ENCODE results near the gene RPLP2.

The RPLP2 gene

DNA sequence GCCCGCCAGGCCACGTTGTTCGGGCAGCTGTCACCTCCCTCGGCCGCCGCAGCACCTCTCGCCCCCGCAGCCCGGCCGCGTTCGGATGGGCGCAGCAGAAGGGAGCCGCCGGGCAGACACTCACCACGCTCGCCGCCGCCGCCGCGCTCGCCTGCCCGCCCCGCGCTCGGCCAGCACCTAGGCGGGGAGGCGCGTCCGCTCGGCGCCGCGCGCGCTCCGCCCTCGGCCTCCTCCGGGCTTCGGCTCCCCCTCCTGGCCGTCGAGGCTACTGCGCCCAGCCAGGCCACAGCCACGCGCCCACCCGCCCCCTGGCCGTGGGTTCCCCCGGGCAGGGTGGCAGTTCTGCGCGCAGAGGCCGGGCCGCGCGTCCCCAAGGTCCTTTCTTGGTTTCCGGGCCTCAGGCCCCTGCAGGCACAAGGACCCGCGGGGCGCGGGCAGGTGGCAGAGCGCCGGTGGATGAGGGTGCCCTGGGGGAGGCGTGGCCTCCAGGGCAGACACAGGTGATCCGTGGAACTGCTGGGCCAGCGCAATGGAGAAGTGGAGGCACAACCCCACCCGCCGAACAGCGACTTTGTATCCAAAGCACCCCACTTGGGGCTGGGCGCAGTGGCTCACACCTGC lies 11.6 kb upstream of the RPLP2 start, which contains the start of gene SLC25A22:
SLC25A22 (minus strand) TSS at position 189 of the 621 bp plus-strand sequence. CDS start 3,275 bp downstream, outside the sequence.
- no peak for TF ChIP-seq ZNF274 (IDR thresholded peaks at IDR 0.05; ENCODE audit: low read depth, low read length)
- TF ChIP-seq SUZ12 (IDR thresholded peaks at IDR 0.05; ENCODE audit: extremely low read depth, insufficient read depth, insufficient read length), result no peak
- no peak for TF ChIP-seq YY1 (IDR thresholded peaks at IDR 0.05; ENCODE audit: insufficient read depth, insufficient read length)
- peaks cover 61% of the 10 kb centered on the region for H3K36me3 ChIP-seq (ENCODE audit: insufficient read depth, insufficient read length, low read length)
- H3K9me3 ChIP-seq (ENCODE audit: insufficient read depth, low read length), result no peaks in the 10 kb centered on the region
- H3K4me3 ChIP-seq (ENCODE audit: insufficient read length, low read depth), result peak within 1 kb of the TSS; percentile 94
- peak within 1 kb of the TSS; percentile 88 for H3K9ac ChIP-seq (ENCODE audit: insufficient read length, low read depth)
- peaks cover 40% of the 10 kb centered on the region for H3K4me1 ChIP-seq (ENCODE audit: insufficient read depth, insufficient read length)
- no peaks in the 10 kb centered on the region for H3K27me3 ChIP-seq (ENCODE audit: insufficient read depth, insufficient read length)
- no peak for DNase-seq (ENCODE audit: low read depth, low spot score)

DNA sequence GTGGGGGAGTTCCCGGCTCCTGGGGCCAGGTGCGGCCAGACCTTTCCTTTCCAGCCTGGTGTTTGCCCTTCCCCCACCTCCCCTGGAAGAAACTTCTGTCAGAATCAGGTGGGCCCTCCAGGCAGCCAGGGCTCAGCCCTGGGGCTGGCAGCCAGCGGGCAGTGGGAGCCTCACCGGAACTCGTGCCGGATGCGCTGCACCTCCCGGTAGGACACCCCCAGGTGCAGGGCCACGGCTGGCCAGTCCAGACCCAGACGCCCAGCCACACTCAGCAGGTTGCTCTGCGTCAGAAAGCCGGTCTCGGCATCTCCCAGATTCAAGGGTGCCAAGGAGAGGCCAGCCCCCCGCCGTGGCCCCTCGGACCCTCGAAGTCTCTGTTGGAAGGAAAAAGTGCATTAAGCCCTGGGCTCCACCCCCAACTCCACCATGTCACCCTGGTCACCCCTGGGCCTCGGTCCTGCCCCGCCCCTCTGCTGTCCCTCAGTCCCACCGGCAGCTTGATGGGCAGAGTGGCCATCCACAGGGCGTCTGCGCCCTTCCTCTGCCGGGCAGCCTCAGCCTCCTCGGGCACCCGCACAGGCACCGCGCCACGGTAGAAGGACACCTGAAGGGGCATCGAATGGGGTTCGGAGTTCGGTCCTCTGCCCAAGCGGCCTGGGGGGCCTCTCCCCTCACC lies 10.0 kb upstream of the RPLP2 start:
- Histone ChIP-seq H3K4me1 (ENCODE audit: insufficient read depth, insufficient read length) (peaks cover 42% of the 10 kb centered on the region), H3K4me3 (ENCODE audit: insufficient read length, low read depth) (no peak overlapping the region), H3K9ac (ENCODE audit: insufficient read length, low read depth) (peak overlapping the region; percentile 50), H3K9me3 (ENCODE audit: insufficient read depth, low read length) (no peaks in the 10 kb centered on the region), H3K27me3 (ENCODE audit: insufficient read depth, insufficient read length) (no peaks in the 10 kb centered on the region), H3K36me3 (ENCODE audit: insufficient read depth, insufficient read length, low read length) (peaks cover 53% of the 10 kb centered on the region)
- TF ChIP-seq ZNF274 (IDR thresholded peaks at IDR 0.05; ENCODE audit: low read depth, low read length) (no peak), SUZ12 (IDR thresholded peaks at IDR 0.05; ENCODE audit: extremely low read depth, insufficient read depth, insufficient read length) (no peak), YY1 (IDR thresholded peaks at IDR 0.05; ENCODE audit: insufficient read depth, insufficient read length) (no peak)
- no peak for DNase-seq (ENCODE audit: low read depth, low spot score)

DNA sequence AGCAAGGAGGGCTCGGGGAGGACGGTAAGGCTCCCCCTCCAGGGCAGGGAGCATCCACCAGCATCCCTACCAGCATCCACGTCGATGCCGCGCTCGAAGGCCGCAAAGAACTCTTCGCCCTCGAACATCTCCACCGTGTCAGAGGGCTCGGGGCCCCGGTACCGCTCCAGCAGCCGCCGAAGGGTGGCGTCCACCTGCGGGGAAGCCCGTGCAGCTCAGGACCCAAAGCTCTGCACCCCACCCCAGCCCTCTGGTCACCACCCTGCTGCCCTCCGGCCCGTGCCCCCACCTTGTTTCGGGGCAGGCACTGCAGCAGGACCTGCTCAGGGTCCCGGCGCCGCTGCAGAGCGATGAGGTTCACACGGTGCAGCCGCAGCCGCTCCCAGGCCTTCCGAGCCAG lies 9.3 kb upstream of the RPLP2 start:
- DNase-seq (ENCODE audit: low read depth, low spot score), result no peak
- H3K9me3 ChIP-seq (ENCODE audit: insufficient read depth, low read length), result no peaks in the 10 kb centered on the region
- no peak for TF ChIP-seq YY1 (IDR thresholded peaks at IDR 0.05; ENCODE audit: insufficient read depth, insufficient read length)
- TF ChIP-seq SUZ12 (IDR thresholded peaks at IDR 0.05; ENCODE audit: extremely low read depth, insufficient read depth, insufficient read length), result no peak
- no peak for TF ChIP-seq ZNF274 (IDR thresholded peaks at IDR 0.05; ENCODE audit: low read depth, low read length)
- no peaks in the 10 kb centered on the region for H3K27me3 ChIP-seq (ENCODE audit: insufficient read depth, insufficient read length)
- peaks cover 52% of the 10 kb centered on the region for H3K36me3 ChIP-seq (ENCODE audit: insufficient read depth, insufficient read length, low read length)
- H3K4me1 ChIP-seq (ENCODE audit: insufficient read depth, insufficient read length), result peaks cover 37% of the 10 kb centered on the region
- peak overlapping the region; percentile 21 for H3K9ac ChIP-seq (ENCODE audit: insufficient read length, low read depth)
- no peak overlapping the region for H3K4me3 ChIP-seq (ENCODE audit: insufficient read length, low read depth)

DNA sequence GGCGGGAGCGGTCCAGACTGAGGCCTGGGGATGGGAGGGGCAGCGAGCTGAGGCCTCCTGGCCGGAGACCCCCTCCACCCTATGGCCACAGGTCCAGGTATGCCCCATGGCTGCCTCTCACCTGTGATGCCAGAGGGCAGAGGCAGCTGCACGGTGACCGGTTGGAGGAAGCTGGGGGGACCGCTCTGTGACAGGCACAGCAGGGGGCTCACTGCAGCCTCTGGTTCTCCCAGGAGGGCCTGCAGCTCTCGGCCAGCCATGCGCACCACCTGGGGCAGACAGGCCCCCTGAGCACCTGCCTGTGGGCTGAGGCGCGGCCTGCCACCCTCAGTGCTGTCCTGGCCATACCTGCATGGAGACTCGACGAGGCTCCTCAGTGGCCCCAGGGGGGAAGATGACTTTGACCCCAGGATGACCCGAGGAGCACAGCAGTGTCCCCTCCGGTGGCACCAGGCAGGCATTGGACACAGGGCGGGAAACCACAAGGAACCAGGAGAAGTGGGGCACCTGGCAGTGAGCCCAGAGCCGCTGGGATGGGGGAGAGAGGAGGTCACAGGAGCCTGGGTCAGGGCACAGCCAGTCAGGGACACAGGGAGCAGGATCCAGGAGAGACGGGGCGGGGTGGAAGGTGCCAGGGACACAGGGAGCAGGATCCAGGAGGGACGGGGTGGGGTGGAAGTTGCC lies 8.5 kb upstream of the RPLP2 start:
- H3K9ac ChIP-seq (ENCODE audit: insufficient read length, low read depth), result peak overlapping the region; percentile 32
- no peak overlapping the region for H3K4me3 ChIP-seq (ENCODE audit: insufficient read length, low read depth)
- DNase-seq (ENCODE audit: low read depth, low spot score), result no peak
- H3K9me3 ChIP-seq (ENCODE audit: insufficient read depth, low read length), result no peaks in the 10 kb centered on the region
- peaks cover 32% of the 10 kb centered on the region for H3K4me1 ChIP-seq (ENCODE audit: insufficient read depth, insufficient read length)
- TF ChIP-seq YY1 (IDR thresholded peaks at IDR 0.05; ENCODE audit: insufficient read depth, insufficient read length), result no peak
- TF ChIP-seq SUZ12 (IDR thresholded peaks at IDR 0.05; ENCODE audit: extremely low read depth, insufficient read depth, insufficient read length), result no peak
- no peak for TF ChIP-seq ZNF274 (IDR thresholded peaks at IDR 0.05; ENCODE audit: low read depth, low read length)
- H3K27me3 ChIP-seq (ENCODE audit: insufficient read depth, insufficient read length), result no peaks in the 10 kb centered on the region
- peaks cover 52% of the 10 kb centered on the region for H3K36me3 ChIP-seq (ENCODE audit: insufficient read depth, insufficient read length, low read length)

DNA sequence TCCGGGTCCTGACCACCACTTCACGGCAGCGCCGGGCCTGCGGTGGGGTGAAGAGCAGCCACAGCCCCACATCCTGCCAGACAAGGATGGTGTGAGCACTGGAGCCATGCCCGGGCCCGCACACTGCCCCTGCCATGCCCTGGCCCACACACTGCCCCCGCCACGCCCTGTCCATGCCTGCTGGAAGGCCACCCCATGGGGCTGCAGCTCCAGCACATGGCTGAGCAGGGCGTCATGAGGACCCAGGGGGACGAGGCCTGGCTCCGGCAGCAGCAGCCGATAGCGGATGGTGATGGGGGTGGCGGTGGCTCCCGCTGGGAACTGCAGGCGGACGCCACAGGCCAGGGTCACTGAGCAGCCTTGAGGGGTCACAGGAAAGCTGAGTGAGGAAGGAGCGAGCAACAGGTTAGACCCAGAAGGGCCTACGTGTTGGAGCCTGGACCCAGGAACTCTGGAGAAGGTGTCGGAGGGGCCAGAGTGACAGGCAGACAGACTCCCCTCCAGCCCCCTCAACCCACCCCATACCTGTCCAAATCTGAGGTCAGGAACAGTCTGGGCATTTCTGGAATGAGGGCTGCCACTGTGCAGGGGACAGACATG lies 7.6 kb upstream of the RPLP2 start:
- Histone ChIP-seq H3K36me3 (ENCODE audit: insufficient read depth, insufficient read length, low read length) (peaks cover 52% of the 10 kb centered on the region), H3K4me3 (ENCODE audit: insufficient read length, low read depth) (no peak overlapping the region), H3K4me1 (ENCODE audit: insufficient read depth, insufficient read length) (peaks cover 27% of the 10 kb centered on the region), H3K9me3 (ENCODE audit: insufficient read depth, low read length) (no peaks in the 10 kb centered on the region), H3K27me3 (ENCODE audit: insufficient read depth, insufficient read length) (no peaks in the 10 kb centered on the region), H3K9ac (ENCODE audit: insufficient read length, low read depth) (peak overlapping the region; percentile 5)
- no peak for DNase-seq (ENCODE audit: low read depth, low spot score)
- TF ChIP-seq YY1 (IDR thresholded peaks at IDR 0.05; ENCODE audit: insufficient read depth, insufficient read length) (no peak), SUZ12 (IDR thresholded peaks at IDR 0.05; ENCODE audit: extremely low read depth, insufficient read depth, insufficient read length) (no peak), ZNF274 (IDR thresholded peaks at IDR 0.05; ENCODE audit: low read depth, low read length) (no peak)

DNA sequence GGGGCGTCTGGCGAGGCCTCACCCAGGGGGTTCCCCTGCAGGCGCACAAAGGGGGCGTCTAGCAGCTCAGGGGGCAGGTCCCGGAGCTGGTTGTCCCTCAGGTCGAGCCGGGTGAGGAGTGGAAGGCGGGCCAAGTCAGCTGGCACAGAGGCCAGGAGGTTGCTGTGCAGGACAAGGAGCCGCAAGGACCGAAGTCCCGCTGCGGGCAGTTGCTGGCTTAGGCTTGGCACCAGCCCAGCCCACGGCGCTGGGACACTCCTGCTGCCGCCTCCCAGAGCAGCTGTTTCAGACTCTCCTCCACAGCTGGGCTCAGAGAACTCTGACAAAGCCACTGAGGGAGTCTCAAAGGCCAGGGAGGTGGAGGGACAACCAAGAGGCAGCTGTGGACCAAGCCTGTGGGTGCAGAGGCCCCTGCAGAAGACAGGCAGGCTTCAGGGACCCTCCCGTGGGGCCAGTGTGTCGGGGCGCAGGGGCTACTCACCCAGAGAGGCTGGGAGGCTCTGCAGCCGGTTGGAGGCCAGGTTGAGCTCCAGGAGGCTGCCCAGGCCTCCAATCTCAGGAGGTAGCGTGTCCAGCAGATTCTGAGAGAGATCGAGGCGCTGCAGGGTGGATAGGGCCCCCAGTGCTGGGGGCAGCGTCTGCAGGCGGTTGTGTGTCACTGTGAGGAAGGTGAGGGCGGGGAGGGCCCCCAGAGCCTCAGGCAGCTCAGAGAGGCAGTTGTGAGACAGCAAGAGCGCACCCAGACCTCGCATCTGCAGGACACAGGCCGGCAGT lies 6.9 kb upstream of the RPLP2 start:
- peak overlapping the region; percentile 4 for H3K4me3 ChIP-seq (ENCODE audit: insufficient read length, low read depth)
- no peaks in the 10 kb centered on the region for H3K9me3 ChIP-seq (ENCODE audit: insufficient read depth, low read length)
- TF ChIP-seq YY1 (IDR thresholded peaks at IDR 0.05; ENCODE audit: insufficient read depth, insufficient read length), result no peak
- no peak for TF ChIP-seq SUZ12 (IDR thresholded peaks at IDR 0.05; ENCODE audit: extremely low read depth, insufficient read depth, insufficient read length)
- TF ChIP-seq ZNF274 (IDR thresholded peaks at IDR 0.05; ENCODE audit: low read depth, low read length), result no peak
- peak overlapping the region; percentile 96 for H3K9ac ChIP-seq (ENCODE audit: insufficient read length, low read depth)
- H3K36me3 ChIP-seq (ENCODE audit: insufficient read depth, insufficient read length, low read length), result peaks cover 52% of the 10 kb centered on the region
- DNase-seq (ENCODE audit: low read depth, low spot score), result no peak
- H3K4me1 ChIP-seq (ENCODE audit: insufficient read depth, insufficient read length), result peaks cover 27% of the 10 kb centered on the region
- no peaks in the 10 kb centered on the region for H3K27me3 ChIP-seq (ENCODE audit: insufficient read depth, insufficient read length)

Measured in NT2/D1 (cell line).